ENCODE results near the gene GLIS1. TPM values are rescaled to one million over a fixed set of nuclear protein-coding genes. Genes with fewer than 3 reads are reported as not detected.

GLIS1 gene
- polyA plus RNA-seq, 1 donor: 0.58 TPM

DNA sequence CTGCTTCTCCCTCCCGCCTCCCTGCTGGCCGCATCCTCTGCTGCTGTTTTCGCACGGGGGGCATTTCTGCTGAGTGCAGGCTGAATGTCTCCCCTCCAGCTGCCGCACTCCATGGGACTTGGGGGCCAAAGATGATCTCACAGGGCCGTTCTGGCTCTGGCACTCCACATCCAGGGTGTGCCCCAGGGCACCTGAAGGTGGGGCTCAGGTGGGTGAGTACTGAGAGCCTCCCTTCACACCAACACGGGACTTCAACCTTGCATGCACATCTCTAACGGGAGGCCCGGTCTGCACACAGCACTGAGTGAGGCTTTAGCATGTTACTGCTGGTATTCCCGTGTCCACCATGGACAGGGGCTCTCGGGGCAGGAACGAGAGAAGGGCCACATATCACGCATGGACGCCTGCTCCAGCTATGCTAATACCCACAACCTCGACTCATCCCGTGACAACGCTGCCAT is 190.9 kb downstream of the GLIS1 start:
- no peaks in the 10 kb centered on the region for H3K36me3 ChIP-seq (ENCODE audit: control insufficient read depth, insufficient read depth, low read length)
- no CpG with 5 or more reads among the region's 17 CpGs for WGBS (ENCODE audit: insufficient coverage, low lambda C conversion rate)
- no peaks in the 10 kb centered on the region for H3K4me1 ChIP-seq (ENCODE audit: control insufficient read depth, insufficient read depth, low read length)
- H3K9me3 ChIP-seq (ENCODE audit: control insufficient read depth, low read depth, low read length): no peaks in the 10 kb centered on the region
- DNase-seq: no peak
- no peaks in the 10 kb centered on the region for H3K27me3 ChIP-seq (ENCODE audit: control insufficient read depth, insufficient read depth, low read length)
- H3K4me3 ChIP-seq (ENCODE audit: low read length): no peak overlapping the region
- H3K27ac ChIP-seq (ENCODE audit: low read length): no peak overlapping the region

- Histone ChIP-seq H3K36me3 (ENCODE audit: control insufficient read depth, insufficient read depth, low read length) (no peaks in the 10 kb centered on the region), H3K4me3 (ENCODE audit: low read length) (no peak overlapping the region), H3K27ac (ENCODE audit: low read length) (no peak overlapping the region), H3K27me3 (ENCODE audit: control insufficient read depth, insufficient read depth, low read length) (peaks cover 3% of the 10 kb centered on the region), H3K4me1 (ENCODE audit: control insufficient read depth, insufficient read depth, low read length) (no peaks in the 10 kb centered on the region), H3K9me3 (ENCODE audit: control insufficient read depth, low read depth, low read length) (no peaks in the 10 kb centered on the region)
- DNase-seq: no peak
- no CpG with 5 or more reads among the region's 10 CpGs for WGBS (ENCODE audit: insufficient coverage, low lambda C conversion rate)
Measured at GRCh38 chr1:53547231-53547790, 191.7 kb downstream of the GLIS1 start.

GRCh38 chr1:53546409-53547155 is 192.4 kb downstream of the GLIS1 start:
- peaks cover 3% of the 10 kb centered on the region for H3K27me3 ChIP-seq (ENCODE audit: control insufficient read depth, insufficient read depth, low read length)
- no CpG with 5 or more reads among the region's 13 CpGs for WGBS (ENCODE audit: insufficient coverage, low lambda C conversion rate)
- no peak for DNase-seq

DNA sequence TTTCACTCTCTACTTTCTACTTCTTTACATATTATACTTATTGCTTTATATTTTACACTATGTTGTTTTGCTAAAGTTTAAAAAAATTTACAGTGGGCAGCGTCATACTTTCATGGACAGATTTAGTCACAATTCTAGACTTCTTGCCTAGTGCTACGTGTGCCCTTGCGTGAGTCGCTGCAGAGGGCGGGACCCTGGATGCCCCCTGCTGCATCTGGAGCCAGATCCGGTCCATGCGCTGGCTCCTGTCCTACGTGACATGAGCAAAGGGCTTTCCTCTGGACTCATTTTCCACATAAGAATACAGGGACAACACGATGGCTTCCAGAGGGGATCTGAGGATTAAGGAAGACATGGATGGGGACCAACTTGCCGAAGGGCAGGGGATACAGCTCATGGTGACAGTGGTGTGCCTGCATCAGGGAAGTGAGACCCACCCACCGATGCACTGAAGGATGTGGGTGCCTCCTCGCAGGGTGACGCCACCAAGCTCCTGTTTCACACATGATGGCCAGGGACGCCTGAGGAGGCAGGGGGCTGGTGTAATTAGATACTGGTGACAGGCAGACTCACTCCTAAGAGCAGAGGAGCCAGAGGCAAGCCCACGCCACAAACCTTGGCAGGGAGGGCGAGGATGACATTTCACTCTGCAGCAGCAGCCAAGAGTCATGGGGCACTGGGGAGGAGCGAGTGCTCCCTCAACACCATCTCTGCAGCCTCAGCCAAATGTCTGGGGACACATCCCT is 193.1 kb downstream of the GLIS1 start:
- H3K27ac ChIP-seq (ENCODE audit: low read length): no peak overlapping the region
- H3K4me3 ChIP-seq (ENCODE audit: low read length): no peak overlapping the region
- WGBS (ENCODE audit: insufficient coverage, low lambda C conversion rate): 80% methylated on average over 1 of the region's 17 CpGs
- no peaks in the 10 kb centered on the region for H3K36me3 ChIP-seq (ENCODE audit: control insufficient read depth, insufficient read depth, low read length)
- H3K9me3 ChIP-seq (ENCODE audit: control insufficient read depth, low read depth, low read length): no peaks in the 10 kb centered on the region
- no peak for DNase-seq
- H3K27me3 ChIP-seq (ENCODE audit: control insufficient read depth, insufficient read depth, low read length): peaks cover 3% of the 10 kb centered on the region
- H3K4me1 ChIP-seq (ENCODE audit: control insufficient read depth, insufficient read depth, low read length): no peaks in the 10 kb centered on the region

More at GRCh38 chr1:53546409-53547155, 192.4 kb downstream of the GLIS1 start:
- H3K4me1 ChIP-seq (ENCODE audit: control insufficient read depth, insufficient read depth, low read length): no peaks in the 10 kb centered on the region
- H3K36me3 ChIP-seq (ENCODE audit: control insufficient read depth, insufficient read depth, low read length): no peaks in the 10 kb centered on the region
- H3K27ac ChIP-seq (ENCODE audit: low read length): no peak overlapping the region
- no peaks in the 10 kb centered on the region for H3K9me3 ChIP-seq (ENCODE audit: control insufficient read depth, low read depth, low read length)
- no peak overlapping the region for H3K4me3 ChIP-seq (ENCODE audit: low read length)

DNA sequence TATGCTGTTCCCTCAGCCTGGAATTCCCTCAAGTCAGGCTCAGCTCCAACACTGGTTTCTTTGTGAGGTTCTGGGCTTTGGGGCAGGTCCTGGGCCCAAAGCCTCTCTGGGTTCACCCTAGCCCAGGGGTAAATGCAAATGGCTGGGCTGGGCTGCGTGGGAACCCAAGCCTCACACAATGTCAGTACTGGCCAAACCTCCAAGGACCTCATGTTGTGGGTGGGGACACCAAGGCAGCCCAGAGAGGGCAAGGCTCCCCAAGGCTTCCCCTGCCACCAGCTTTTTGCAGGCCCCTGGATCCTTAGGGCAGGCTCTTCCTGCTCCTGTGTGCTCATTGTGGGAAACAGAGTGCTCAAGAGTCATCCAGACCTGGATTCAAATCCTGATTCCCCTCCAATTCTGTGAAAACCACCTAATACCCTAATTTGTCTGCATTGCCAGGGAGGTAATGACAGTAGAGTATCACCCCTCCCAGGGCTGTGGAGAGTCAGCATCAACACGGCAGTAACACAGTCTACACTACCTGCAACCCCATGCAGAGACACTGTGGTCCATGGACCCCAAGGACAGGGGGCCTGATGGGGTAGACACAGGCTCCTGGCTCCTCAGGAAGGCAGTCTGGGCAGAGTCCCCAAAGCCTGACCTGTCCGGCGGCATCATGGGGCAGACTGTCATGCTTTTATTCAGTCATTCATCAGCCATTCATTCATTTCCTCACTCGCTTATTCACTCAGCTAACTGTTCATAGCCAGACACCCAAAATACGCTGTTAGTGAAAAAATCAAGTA is 194.0 kb downstream of the GLIS1 start:
- no peak for DNase-seq
- Histone ChIP-seq H3K4me1 (ENCODE audit: control insufficient read depth, insufficient read depth, low read length) (no peaks in the 10 kb centered on the region), H3K9me3 (ENCODE audit: control insufficient read depth, low read depth, low read length) (no peaks in the 10 kb centered on the region), H3K27me3 (ENCODE audit: control insufficient read depth, insufficient read depth, low read length) (peaks cover 3% of the 10 kb centered on the region), H3K27ac (ENCODE audit: low read length) (no peak overlapping the region), H3K4me3 (ENCODE audit: low read length) (no peak overlapping the region), H3K36me3 (ENCODE audit: control insufficient read depth, insufficient read depth, low read length) (no peaks in the 10 kb centered on the region)
- WGBS (ENCODE audit: insufficient coverage, low lambda C conversion rate): no CpG with 5 or more reads among the region's 6 CpGs

DNA sequence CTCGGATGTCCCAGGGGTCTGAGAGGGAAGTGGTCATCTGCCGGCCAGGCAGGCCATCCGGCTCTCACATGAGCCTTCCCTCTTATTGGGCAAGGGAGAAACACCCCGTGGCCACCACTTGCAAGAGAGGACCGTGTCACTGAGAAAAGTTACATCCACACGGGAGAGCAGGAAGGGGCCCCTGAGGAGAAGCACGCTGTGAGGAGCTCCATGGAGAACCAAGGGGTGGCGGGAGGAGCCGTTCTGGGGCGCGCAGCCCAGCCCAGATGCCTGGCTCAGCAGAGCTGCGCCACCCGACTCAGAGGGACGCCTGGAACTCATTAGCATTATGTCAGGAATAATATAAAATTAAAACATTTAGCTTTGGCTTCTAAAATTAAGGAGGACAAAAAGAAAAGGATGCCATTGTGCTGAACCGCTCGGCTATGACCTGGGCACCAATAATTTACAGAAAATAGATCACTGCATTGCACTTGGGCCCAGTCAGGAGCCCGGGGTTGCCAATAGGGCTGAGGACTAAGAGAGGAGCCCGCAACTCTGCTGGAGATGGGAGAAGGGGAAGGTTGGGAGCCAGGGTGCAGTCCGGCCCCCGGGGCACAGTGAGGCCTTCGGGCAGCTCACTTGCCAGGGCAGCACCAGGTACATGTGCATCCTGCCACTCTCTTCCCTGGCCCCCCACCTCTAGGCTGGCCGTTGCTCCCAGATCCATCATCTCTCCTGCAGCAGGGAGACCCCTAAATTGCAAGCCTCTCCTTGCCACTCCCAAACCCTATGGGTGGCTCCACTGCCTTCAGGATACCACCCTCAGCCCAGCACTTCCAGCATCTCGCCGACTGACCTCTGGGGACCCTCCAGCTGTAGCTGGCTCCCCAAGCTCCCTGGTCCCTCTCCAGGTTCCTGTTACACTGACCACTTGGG is 194.9 kb downstream of the GLIS1 start:
- H3K4me3 ChIP-seq (ENCODE audit: low read length): no peak overlapping the region

GRCh38 chr1:53543130-53543777 is 195.7 kb downstream of the GLIS1 start:
- Histone ChIP-seq H3K27ac (ENCODE audit: low read length) (no peak overlapping the region), H3K9me3 (ENCODE audit: control insufficient read depth, low read depth, low read length) (no peaks in the 10 kb centered on the region), H3K4me3 (ENCODE audit: low read length) (no peak overlapping the region), H3K36me3 (ENCODE audit: control insufficient read depth, insufficient read depth, low read length) (no peaks in the 10 kb centered on the region), H3K4me1 (ENCODE audit: control insufficient read depth, insufficient read depth, low read length) (no peaks in the 10 kb centered on the region), H3K27me3 (ENCODE audit: control insufficient read depth, insufficient read depth, low read length) (peaks cover 3% of the 10 kb centered on the region)
- no peak for DNase-seq
- WGBS (ENCODE audit: insufficient coverage, low lambda C conversion rate): no CpG with 5 or more reads among the region's 14 CpGs

More for the DNA sequence above, 194.9 kb downstream of the GLIS1 start:
- H3K36me3 ChIP-seq (ENCODE audit: control insufficient read depth, insufficient read depth, low read length): no peaks in the 10 kb centered on the region
- H3K4me1 ChIP-seq (ENCODE audit: control insufficient read depth, insufficient read depth, low read length): no peaks in the 10 kb centered on the region
- H3K9me3 ChIP-seq (ENCODE audit: control insufficient read depth, low read depth, low read length): no peaks in the 10 kb centered on the region
- H3K27me3 ChIP-seq (ENCODE audit: control insufficient read depth, insufficient read depth, low read length): peaks cover 3% of the 10 kb centered on the region
- 100% methylated on average over 1 of the region's 24 CpGs for WGBS (ENCODE audit: insufficient coverage, low lambda C conversion rate)
- no peak overlapping the region for H3K27ac ChIP-seq (ENCODE audit: low read length)
- no peak for DNase-seq

- H3K4me1 ChIP-seq (ENCODE audit: control insufficient read depth, insufficient read depth, low read length): no peaks in the 10 kb centered on the region
- H3K27me3 ChIP-seq (ENCODE audit: control insufficient read depth, insufficient read depth, low read length): peaks cover 3% of the 10 kb centered on the region
- no peaks in the 10 kb centered on the region for H3K36me3 ChIP-seq (ENCODE audit: control insufficient read depth, insufficient read depth, low read length)
- H3K27ac ChIP-seq (ENCODE audit: low read length): no peak overlapping the region
- no peak for DNase-seq
- no peaks in the 10 kb centered on the region for H3K9me3 ChIP-seq (ENCODE audit: control insufficient read depth, low read depth, low read length)
- H3K4me3 ChIP-seq (ENCODE audit: low read length): no peak overlapping the region
- no CpG with 5 or more reads among the region's 5 CpGs for WGBS (ENCODE audit: insufficient coverage, low lambda C conversion rate)
Measured at GRCh38 chr1:53542551-53542950, 196.4 kb downstream of the GLIS1 start.
